GM12801 (cell line): ENCODE data around the gene ANO4.

Experiments used
- CTCF ChIP-seq: IDR thresholded peaks from one replicate; pipeline ENCODE4 v1.5.1; 2011; ENCODE audit warnings: control low read depth; ENCODE audit not compliant: insufficient read length; ENCODE audit errors: extremely low read depth

Gene ANO4

GRCh38 chr12:101087920-101088319 is 293.3 kb downstream of the ANO4 start:
- TF ChIP-seq CTCF: no peak

GRCh38 chr12:101089271-101089670 is 294.7 kb downstream of the ANO4 start:
- TF ChIP-seq CTCF: no peak

GRCh38 chr12:101097829-101098580 is 303.4 kb downstream of the ANO4 start:
- TF ChIP-seq CTCF: no peak

GRCh38 chr12:101107032-101107763 is 312.6 kb downstream of the ANO4 start:
- TF ChIP-seq CTCF: no peak

GRCh38 chr12:101108130-101108529 is 313.6 kb downstream of the ANO4 start:
- TF ChIP-seq CTCF: no peak

GRCh38 chr12:101110866-101111265 is 316.3 kb downstream of the ANO4 start:
- TF ChIP-seq CTCF: no peak

GRCh38 chr12:101111441-101111840 is 316.9 kb downstream of the ANO4 start:
- TF ChIP-seq CTCF: no peak
